ENCODE results near the gene RPRD1A. TPM values are rescaled to one million over a fixed set of nuclear protein-coding genes. Genes with fewer than 3 reads are reported as not detected.
A peak's percentile ranks its signal among the peaks of the same experiment; 100 is the strongest.
"Not testable (repeated sequence)": the region's sequence is repeated elsewhere in the genome, so short reads cannot be mapped to it uniquely, and the experiment has no call there.

The RPRD1A gene
- total RNA-seq, 1 donor from 2014 or later, result 34.5 TPM

DNA sequence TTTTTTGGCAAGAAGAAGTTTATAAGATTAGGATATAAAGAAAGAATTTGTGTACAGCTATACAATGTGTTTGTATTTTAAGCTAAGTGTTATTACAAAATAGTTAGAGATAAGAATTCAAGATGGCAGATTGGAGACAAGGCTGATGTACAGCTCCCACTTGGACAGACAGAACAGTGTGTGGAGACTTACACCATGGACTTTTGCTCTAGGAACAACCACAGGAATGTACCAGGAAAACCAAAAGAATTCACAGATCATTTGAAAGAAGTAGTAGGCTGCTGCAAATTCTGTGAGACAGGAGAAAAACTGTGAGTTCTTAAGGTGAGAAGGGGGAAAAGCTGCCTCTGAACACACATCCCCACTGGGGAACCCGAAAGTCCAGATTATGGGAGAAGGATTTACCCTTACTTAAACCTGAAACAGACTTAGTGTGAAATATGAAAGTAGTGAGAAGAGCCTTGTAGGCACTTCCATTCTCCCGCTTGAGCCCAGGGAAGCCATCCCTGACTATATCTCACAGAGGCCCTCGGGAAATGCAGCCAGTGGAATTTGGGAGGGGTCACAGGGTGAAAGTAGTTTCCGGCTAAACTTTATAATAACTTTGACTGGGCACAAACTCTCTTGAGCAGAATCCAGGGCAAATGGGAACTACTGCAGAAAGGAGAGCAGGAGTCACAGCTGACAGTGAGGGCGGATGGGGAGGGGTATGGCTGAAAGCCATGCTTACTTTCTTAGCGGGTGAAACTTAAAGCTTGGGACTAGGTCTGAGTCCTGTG, 11.6 kb upstream of the RPRD1A start:
- DNase-seq (ENCODE audit: low read depth in 2 of 2), result no peak

DNA sequence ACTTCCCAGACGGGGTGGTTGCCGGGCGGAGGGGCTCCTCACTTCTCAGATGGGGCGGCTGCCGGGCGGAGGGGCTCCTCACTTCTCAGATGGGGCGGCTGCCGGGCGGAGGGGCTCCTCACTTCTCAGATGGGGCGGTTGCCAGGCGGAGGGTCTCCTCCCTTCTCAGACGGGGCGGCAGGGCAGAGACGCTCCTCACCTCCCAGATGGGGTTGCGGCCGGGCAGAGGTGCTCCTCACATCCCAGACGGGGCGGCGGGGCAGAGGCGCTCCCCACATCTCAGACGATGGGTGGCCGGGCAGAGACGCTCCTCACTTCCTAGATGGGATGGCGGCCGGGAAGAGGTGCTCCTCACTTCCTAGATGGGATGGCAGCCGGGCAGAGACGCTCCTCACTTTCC, 10.4 kb upstream of the RPRD1A start:
- DNase-seq (ENCODE audit: low read depth in 2 of 2), result not testable (repeated sequence)

DNA sequence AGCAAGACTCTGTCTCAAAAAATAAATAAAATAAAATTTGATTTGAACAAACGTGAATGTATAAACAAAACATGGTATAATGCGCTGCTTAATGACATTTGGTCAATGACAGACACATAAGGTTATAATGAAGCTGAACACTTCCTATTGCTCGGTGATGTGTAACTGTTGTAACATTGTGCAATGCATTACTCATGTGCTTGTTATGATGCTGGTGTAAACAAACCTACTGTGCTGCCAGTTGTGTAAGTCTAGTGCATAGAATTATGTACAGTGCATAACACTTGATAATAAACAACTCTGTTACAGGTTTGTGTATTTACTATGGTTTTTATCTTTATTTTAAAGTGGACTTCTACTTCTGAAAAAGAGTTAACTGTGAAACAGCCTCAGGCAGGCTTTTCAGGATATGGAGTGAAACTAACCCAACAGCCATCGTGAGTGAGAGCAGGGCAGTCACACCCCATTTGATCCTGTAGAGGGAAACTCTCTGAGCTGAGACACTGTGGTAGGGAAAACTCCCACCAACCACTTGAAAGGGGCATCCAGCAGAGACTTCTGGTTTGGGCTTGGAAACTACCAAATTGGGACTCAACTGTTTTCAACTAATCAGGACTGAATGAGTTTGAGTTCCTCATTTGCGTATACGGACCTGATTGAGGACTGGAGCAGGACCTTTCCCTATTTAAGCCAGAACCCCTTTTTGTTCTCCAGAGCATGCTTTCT, 8.7 kb upstream of the RPRD1A start:
- no peak for DNase-seq (ENCODE audit: low read depth in 2 of 2)

DNA sequence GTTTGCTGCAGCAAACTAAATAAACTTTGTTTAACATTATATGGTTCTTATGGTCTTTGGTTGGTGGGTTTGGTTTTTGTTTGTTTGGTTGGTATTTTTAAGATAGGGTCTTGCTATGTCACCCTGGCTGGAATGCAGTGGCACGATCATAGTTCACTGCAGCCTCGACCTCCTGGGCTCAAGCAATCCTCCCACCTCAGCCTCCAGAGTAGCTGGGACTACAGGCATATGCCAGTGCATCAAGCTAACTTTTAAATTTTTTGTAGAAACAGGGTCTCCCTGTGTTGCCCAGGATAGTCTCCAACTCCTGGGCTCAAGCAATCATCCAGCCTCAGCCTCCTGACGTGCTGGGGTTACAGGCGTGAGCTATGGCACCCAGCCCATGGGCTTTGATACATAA, 7.1 kb upstream of the RPRD1A start:
- DNase-seq (ENCODE audit: low read depth in 2 of 2), result no peak

DNA sequence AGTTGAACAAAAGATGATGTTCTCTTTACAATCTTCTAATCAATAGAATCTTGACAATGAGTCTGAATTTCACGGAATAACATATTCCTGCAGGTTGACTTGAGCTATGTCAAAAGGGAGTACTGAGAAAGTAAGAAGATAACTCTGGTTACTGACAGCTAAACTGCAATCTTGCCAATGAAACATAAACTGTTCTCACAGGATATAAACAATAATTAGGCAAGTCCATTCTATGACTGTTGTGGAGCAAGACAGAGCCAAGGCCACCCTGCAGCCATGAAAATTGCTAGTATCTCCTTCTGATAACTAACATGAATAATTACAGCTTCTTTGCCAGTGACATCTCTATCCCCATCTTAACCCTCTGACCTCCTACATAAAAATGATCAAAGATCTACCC, 6.3 kb upstream of the RPRD1A start:
- no peak for DNase-seq (ENCODE audit: low read depth in 2 of 2)

DNA sequence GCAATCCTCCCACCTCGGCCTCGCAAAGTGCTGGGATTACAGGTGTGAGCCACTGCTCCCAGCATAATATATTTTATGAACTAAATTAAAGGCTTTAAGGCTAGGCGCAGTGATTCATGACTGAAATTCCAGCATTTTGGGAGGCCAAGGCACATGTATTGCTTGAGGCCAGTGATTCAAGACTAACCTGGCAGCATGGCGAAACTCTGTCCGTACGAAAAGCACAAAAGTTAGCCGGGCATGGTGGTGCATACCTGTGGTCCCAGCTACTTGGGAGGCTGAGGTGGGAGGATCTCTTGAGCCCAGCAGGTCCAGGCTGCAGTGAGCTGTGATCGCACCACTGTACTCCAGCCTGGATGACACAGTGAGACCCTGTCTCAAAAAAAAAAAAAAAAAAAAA, 5.0 kb upstream of the RPRD1A start:
- not testable (repeated sequence) for DNase-seq (ENCODE audit: low read depth in 2 of 2)

DNA sequence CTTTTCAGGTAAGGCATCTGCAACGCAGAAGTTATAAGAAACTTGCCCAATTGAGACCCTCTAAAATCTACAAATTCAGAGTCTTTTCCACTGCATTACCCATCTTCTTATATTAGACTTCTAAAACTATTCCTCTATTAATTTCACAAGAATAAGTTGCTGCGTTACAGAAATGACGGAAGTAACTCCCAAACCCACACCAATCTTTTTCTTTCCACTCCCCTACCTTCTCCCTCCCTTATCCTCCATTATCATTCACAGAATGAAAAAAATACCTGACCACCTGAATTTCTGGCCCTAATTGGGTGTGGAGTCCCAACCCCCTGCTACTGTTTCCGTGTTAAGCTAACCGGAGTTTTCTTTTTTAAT, 689 bp downstream of the RPRD1A start:
- no peak for DNase-seq (ENCODE audit: low read depth in 2 of 2)

DNA sequence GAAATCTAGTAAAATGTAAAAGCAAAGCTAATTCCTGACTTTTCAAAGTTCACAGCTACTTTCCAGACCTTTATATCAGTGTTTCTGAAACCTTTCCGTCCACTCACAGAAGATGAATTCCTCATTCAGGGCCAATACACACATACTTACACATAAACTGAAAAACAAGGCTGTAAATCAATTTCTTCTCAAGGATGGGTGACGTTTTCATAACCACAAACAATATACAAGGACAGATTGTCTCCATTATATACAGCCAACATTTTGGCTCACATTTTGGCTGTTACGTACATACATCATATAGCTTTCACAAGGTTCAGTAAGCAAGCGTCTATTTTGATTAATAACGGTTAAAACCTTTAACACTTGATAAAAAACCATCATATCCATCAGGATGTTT, 1.4 kb downstream of the RPRD1A start:
- DNase-seq (ENCODE audit: low read depth in 2 of 2), result peak in 1 of 2 donors; percentile 62

DNA sequence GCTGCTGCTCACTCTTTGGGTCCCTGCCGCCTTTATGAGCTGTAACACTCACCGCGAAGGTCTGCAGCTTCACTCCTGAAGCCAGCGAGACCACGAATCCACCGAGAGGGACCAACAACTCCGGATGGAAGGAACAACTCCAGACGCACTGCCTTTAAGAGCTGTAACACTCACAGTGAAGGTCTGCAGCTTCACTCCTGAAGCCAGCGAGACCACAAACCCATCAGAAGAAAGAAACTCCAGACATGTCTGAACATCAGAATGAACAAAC, 2.6 kb downstream of the RPRD1A start:
- not testable (repeated sequence) for DNase-seq (ENCODE audit: low read depth in 2 of 2)

DNA sequence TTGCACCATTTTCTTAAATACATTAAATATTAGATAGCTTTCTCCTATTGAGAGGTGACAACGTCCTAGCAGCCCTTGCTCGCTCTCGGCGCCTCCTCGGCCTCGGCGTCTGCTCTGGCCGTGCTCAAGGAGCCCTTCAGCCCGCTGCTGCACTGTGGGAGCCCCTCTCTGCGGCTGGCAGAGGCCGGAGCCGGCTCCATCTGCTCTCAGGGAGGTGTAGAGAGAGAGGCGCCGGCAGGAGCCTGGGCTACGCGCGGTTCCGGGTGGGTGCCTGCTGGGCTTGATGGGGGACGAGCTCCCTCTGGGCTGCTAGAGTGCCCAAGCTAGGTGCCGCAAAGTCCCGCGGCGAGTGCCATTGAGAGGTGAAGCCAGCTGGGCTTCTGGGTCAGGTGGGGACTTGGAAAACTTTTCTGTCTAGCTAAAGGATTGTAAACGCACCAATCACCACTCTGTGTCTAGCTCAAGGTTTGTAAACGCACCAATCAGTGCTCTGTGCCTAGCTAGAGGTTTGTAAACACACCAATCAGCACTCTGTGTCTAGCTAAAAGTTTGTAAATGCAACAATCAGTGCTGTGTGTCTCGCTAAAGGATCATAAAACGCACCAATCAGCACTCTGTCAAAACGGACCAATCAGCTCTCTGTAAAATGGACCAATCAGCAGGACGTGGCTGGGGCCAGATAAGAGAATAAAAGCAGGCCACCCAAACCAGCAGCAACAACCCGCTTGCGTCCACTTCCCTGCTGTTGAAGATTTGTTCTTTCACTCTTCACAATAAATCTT, 3.1 kb downstream of the RPRD1A start:
- no peak for DNase-seq (ENCODE audit: low read depth in 2 of 2)

DNA sequence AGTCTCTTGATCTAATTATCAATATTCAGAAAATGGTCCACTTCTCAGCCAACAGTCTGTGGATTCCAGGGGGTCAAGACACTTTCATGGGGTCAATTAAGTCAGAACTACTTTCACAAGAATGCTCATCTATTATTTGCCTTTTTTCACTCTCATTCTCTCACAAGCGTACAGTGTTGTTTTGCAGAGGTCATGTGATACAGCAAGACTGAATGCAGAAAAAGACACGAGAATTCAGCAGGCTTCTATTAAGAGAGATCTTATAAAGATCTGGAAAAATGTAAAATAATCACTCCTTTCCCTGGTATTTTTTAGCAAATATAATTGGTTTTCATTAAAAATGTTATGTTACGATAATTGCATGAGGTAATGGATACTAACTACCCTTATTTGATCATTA, 8.7 kb downstream of the RPRD1A start:
- no peak for DNase-seq (ENCODE audit: low read depth in 2 of 2)

DNA sequence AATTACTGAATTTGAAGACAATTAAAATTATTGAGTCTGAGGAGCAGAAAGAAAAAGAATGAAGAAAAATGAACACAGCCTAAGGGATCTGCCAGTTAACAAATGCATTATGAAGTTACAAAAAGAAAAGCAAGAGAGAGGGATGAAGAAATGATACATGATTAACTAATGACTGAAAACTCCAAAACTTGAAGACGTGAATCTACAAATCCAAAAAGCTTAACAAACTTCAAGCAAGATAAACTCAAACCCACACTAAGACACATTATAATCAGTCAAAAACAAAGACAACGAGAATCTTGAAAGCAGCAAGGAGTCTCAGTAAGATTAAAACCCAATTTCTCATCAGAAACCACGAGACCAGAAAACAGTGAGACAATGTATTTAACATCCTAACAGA, 15.6 kb downstream of the RPRD1A start:
- no peak for DNase-seq (ENCODE audit: low read depth in 2 of 2)

DNA sequence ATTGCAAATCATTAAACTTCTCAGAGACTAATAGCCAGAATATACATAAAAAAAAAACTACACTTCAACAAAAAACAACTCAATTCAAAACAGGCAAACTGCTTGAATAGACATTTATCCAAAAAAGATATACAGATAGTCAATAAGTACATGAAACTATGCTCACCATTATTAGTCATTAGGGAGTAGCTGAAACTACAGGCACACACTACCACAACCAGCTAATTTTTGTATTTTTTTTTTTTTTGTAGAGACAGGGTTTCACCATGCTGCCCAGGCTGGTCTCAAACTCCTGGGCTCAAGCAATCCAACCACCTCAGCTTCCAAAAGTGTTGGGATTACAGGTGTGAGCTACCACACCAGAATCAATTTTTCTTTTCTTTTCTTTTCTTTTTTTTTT, 16.9 kb downstream of the RPRD1A start:
- DNase-seq (ENCODE audit: low read depth in 2 of 2), result no peak

DNA sequence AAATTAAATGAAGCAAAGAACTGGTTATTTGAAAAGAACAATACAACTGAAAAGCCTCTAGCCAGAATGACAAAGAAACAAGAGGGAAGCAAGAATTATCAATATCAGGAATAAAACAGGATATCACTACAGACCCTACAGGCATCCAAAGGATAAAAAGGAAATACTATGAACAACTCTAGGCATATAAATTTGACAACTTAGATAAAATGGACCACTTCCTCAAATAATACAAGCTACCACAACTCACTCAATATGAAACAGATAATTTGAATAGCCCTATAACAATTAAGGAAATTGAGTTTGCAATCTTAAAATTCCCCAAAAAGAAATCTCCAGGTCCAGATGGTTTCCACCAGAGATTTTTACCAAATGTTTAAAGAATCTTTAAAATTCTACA, 19.8 kb downstream of the RPRD1A start:
- DNase-seq (ENCODE audit: low read depth in 2 of 2), result no peak

DNA sequence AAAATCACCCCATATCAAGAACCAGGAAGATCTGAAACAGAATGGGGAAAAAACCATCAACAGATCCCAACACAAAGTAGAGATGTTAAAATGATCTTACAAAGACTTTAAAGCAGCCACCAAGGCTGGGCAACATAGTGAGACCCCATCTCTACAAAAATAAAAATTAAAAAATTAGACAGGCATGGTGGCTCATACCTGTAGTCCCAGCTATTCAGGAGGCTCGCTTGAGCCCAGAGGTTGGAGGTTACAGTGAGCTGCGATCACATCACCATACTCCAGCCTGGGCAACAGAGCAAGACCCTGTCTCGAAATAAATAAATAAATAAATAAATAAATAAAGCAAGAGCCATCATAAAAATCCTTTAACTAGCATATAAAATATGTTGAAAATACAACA, 20.5 kb downstream of the RPRD1A start:
- DNase-seq (ENCODE audit: low read depth in 2 of 2), result no peak

DNA sequence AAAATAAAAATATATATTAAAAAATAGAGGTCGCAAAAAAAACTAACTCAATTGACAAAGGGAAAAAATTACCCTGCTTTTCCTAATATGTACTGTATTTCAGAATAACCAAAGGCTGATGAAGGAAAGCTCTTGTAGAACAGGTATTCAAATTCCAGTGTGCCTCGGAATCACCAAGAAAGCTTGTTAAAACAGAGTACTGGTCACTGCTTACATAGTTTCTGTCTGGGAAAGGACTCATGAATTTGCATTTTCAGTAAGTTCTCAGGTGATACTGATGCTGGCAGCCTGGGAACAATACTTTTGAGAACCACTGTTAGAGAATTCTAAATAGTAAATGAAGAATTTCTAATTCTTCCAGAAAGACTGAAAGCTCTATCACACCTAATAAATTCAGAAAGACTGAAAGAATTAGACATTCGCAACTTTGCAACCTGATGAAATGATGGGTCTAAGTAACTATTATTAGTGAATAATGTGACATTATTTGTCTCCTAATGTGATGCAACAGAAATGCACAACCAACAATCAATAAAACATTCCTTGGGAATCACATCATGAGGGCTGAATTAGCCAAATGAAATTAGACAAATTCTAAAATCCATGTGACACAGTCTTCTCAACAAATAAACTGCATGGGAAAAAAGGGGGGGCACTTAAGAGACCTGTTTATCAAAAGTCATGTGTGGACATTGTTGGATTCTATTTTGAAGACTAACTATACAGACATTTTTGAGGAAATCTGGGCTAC, 21.9 kb downstream of the RPRD1A start:
- DNase-seq (ENCODE audit: low read depth in 2 of 2), result no peak

DNA sequence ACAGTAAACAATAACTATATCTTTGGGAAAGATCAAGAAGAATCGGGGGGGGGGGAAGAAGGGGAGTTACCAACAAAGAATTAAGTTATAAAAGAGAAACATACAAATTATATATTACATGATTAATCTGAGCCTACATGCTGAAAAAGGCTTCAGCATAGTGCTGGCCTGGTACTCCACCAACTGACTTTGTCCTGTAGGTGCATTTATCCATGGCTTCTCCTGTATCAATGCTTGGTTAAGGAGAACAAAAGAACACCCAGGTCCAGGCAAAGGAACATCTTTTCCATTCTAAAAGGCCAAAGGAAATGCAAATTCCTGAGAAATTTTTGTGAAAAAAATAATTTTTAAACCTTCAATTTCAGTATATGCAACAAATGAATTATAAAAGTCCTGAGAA, 24.2 kb downstream of the RPRD1A start:
- no peak for DNase-seq (ENCODE audit: low read depth in 2 of 2)

DNA sequence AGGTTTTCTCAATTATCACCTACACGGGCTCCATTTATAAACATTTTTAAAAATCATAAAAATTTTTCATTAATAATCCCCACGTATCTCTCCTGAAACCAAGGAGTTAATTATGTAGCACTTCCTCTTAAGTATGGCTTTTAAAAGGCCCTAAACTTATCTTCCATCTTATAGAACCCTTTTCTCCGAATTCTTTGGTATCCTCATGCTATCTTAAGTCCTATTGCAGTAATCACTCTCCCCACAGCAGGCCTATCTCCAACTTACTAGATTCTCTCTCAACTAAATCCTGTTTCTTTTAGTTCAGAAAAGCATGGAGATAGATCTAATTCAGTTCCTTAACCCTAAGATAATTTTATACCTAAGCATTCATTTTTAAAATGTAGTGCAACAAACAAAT, 26.2 kb downstream of the RPRD1A start:
- no peak for DNase-seq (ENCODE audit: low read depth in 2 of 2)

DNA sequence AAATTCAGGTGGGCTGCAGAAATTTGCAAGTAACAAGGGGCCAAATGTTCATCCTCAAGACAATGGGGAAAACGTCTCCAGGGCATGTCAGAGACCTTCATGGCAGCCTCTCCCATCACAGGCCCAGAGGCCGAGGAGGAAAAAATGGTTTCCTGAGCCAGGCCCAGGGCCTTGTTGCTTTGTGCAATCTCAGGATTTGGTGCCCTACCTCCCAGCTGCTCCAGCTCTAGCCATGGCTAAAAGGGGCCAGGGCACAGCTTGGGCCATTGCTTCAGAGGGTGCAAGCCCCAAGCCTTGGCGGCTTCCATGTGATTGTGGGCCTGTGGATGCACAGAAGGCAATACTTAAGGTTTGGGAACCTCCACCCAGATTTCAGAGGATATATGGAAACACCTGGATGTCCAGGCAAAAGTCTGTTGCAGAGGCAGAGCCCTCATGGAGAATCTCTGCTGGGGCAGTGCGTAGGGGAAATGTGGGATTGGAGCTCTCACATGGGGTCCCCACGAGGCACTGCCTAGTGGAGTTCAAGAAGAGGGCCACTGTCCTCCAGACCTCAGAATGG, 29.2 kb downstream of the RPRD1A start:
- no peak for DNase-seq (ENCODE audit: low read depth in 2 of 2)

DNA sequence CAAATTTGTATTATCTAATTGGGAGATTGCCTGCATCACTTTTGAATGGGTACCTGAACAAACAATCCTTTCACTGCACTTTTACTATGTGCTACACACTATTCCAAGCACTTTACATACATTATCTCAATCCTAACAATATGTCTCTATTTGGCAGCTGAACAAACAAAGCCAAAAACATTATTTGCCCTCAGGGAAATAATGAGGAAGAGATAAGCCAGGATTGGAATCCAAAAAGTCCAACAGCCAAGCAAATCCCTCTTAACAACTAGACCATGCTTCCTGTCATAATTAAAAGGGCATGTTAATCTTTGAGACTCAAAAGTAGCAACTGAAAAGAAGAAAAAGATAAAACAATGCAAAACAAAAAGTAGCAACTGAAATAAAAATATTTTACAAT, 32.1 kb downstream of the RPRD1A start:
- peak; percentile 70 to 92 for DNase-seq (ENCODE audit: low read depth in 2 of 2)

DNA sequence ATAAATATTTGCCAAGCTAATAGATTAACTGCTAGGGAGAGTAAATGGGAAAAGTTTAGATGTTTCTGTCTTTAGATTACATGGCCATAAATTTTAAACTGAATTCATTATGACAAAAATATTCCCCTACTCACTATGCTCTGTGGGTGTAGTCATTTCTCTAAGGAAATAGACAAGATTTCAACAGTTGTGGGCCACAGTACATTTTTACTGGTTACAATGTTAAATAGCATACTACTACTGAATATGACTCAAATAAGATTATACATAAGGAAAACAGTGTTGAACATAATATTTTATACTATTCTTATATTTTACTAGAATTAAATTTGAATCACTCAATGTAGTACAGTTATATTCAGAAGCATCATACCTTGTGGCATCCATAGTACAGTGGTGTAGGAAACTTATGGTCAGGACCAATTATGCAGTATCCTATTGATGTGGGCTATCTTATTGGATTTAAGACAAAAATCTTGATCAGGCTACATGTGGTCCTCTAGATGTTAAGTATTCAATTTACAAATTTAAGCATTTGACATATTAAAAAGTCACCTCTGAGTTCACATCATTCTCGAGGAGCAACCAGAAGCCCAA, 33.0 kb downstream of the RPRD1A start:
- no peak for DNase-seq (ENCODE audit: low read depth in 2 of 2)

All from dermis microvascular lymphatic vessel endothelial cell (primary cell).